Ramos (cell line): ENCODE data around the gene USP24.

Experiments used
- in situ Hi-C: fragments of 300-500 bp; cut with MboI; formaldehyde crosslinking; loops from one replicate; pipeline ENCODE4 v1.14.3; 2022; ENCODE audit warnings: low sequenced_read_pairs; ENCODE audit not compliant: unreplicated experiment

Gene USP24

DNA sequence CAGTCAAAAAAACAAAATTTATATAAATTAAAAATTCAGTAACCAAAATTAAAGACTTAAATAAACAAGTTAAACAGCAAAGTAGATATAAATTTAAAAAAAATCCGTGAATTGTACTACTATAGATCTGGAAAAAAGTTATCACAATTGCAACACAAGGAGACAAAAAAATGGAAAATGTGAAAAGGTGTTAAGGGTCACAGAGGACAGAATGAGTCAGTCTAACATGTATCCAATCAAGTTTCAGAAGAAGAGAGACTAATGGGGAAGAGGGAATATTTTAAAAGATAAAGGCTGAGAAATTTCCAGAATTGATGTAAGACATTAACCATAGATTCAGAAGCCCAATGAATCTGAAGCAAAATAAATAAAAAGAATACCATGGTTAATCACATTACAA, 46.0 kb downstream of the USP24 start:
- in situ Hi-C loops = no loop called here

DNA sequence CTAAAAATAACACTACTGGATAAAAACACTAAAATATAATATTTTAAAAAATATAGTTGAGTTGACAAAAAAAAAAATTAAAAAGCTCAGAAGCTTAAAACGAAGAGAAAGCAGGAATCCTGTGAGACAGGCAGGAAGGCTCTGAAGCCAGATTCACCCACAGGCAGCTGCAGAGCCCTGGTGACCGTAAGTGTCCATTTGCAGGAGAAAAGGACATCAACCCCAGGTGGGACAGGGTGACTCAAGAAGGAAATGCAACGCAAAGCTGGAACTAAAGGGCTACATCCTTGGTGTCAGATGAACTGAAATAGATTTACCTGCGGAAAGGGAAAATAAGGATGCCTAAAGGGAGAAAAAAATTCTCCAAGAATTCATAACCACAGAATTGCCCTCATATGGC, 46.8 kb downstream of the USP24 start:
- in situ Hi-C loops = no loop called here

GRCh38 chr1:55167224-55167871, 47.8 kb downstream of the USP24 start:
- in situ Hi-C loops = no loop called here

- in situ Hi-C loops = no loop called here
Measured at GRCh38 chr1:55164906-55165305, 50.3 kb downstream of the USP24 start.

DNA sequence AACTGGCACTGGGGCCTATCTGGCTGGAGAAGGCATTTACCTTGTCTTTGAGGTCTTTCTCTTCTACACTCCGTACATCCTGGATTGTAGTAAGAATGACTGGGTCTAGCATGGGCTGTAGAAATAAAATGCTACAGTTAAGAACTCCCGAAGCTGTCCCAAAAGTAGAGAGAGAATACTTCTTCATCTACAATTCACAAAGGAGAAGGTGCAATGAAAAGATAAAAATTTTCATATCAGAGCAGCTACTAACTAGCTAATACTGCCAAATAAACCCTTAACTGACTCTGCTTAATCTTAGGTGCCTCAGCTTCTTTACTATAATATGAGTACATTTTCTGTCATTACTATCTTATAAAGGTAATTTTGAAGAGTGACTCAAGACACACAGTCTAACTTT, 55.6 kb downstream of the USP24 start:
- in situ Hi-C loops = no loop called here

GRCh38 chr1:55156608-55157007, 58.6 kb downstream of the USP24 start:
- in situ Hi-C loops = no loop called here

GRCh38 chr1:55156093-55156492, 59.1 kb downstream of the USP24 start:
- in situ Hi-C loops = no loop called here

DNA sequence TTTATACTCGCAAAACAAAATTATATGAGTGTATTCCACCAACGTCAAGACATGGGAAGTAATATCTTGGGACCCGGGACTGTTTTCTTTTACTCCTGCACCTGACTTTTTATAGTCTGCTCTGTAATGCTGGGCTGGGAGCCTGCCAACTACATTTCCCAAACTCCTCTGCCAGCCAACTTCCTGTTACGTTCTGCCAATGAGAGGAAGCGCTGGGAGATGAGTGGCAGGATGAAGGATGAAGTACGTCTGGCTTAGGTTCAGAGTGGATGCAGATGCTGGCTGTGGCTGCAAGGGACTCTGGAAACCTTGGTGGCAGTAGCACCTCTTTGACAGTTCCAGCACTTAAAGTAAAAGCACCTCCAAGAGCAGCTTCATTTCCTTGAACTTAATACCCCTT, 59.6 kb downstream of the USP24 start:
- in situ Hi-C loops = no loop called here

- in situ Hi-C loops = no loop called here
Measured at GRCh38 chr1:55154616-55155015, 60.5 kb downstream of the USP24 start.

DNA sequence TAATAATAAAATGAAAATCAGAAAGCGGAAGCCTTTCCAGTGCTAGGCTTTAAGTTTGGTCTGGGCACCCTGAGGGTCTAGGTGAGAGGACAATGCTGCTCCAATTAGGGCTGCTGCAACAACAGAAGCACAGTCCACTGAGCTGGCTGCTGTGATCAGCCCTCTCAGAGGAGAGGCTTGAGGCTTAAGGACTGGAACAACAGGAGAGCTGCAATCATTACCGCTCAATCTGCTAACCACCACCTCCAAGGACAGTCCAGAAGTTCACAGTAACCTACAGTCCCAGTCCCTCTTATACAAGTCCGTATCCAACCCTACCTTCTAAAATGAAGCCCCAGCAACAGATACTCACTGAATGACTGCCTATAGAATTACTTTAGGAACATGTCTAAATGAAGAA, 62.1 kb downstream of the USP24 start:
- in situ Hi-C loops = no loop called here

- in situ Hi-C loops = no loop called here
Measured at GRCh38 chr1:55150880-55151588, 64.1 kb downstream of the USP24 start.

DNA sequence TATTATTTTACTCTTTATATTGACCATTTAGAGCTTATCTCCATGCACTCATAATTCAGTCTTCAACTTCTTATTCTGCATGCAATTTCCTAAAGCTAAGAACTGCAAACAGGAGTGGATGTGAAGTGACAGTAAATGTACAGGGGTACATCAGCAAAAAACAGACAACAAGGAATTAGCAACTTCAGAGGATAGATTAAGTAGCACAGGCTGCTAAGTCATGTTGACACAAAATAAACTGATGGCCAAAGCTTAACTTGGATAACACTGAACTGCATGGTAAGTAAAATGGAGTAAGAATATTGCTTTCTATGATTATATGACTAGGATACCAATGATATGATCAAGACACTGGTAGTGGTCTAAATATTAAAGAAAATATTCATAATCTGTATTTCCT, 66.5 kb downstream of the USP24 start:
- in situ Hi-C loops = no loop called here

- in situ Hi-C loops = no loop called here
Measured at GRCh38 chr1:55147524-55147923, 67.6 kb downstream of the USP24 start.

DNA sequence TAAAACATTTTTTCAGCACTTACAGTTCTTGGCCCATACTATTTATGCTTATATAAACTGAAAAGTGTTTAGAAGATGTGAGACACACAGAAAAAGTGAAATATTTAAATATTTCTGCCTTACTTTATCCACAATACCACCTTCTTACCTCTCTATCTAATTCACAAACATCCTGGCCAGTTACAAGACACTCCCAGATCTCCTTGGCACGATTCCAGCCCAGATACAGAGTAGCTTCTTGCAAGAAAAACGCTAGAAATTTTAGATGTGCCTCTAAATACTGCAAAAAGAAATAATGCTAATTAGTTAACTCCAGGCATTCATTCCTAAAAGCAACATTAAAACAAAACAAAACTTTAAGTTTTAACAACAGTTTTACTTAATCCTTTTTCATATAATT, 68.4 kb downstream of the USP24 start:
- in situ Hi-C loops = no loop called here

GRCh38 chr1:55144886-55145285, 70.3 kb downstream of the USP24 start:
- in situ Hi-C loops = no loop called here

GRCh38 chr1:55143684-55144083, 71.5 kb downstream of the USP24 start:
- in situ Hi-C loops = no loop called here

DNA sequence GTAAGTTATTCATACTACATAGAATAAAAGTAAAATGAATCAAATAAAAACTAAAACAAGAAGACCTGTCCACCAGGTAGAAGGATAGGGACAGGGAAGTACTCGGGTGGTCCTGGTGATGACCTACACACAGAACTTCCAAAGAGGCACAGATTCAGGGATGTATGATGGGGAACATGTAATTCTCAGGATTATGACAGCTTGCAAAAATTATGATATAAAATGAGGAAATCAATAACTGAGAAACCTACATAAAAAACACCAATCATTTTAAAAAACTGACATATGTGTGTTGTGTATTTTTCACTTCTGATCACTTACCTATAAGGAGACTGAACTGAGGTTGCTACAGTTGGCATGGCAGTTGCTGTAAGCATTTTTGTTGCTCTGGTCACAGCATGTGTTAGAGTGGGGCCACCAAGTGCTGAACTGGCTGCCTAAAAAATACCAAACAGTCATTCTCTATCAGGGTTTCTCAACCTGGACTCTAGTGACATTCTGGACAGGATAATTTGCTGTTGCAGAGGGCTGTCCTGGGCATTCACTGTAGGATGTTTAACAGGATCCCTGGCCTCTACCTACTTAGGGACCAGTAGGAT, 73.8 kb downstream of the USP24 start:
- in situ Hi-C loops = no loop called here

DNA sequence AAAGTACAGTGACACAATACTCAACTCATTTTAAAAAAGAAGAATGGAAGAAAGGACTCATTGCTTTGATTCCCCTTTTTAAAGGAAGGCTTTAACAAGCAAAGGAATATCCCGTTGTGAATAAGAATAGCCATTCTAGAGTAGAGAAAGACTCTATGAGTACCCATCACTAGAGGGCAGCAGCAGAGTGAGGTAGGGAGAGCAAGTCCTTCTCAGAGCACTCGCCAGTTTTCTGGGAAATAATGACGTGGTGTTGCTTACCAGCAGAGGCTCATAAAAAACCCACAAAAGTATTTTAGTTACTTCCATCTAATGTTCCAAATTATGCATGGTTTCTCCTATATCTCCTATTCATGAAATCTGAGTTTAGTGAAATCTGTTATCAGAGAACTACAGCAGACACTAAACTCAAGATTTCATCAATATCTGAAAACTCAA, 74.6 kb downstream of the USP24 start:
- in situ Hi-C loops = no loop called here

- in situ Hi-C loops = no loop called here
Measured at GRCh38 chr1:55140137-55140536, 75.0 kb downstream of the USP24 start.

- in situ Hi-C loops = loop anchor here (5.0 kb wide), 1 partner anchor 138 kb away; no protein-coding TSS in a partner anchor
Measured at GRCh38 chr1:55138823-55139222, 76.3 kb downstream of the USP24 start.

- in situ Hi-C loops = no loop called here
Measured at GRCh38 chr1:55134152-55134808, 80.9 kb downstream of the USP24 start.
